Bronchial epithelial cell (primary cell): ENCODE data around the gene AOPEP. TPM values are rescaled to one million over a fixed set of nuclear protein-coding genes. Genes with fewer than 3 reads are reported as not detected.
"Not testable (repeated sequence)": the region's sequence is repeated elsewhere in the genome, so short reads cannot be mapped to it uniquely, and the experiment has no call there.

Experiments
- DNase-seq: peaks from one replicate; pipeline ENCODE4 v3.0.0-alpha.2; 2010; ENCODE audit warnings: low read depth
- FAIRE-seq: peaks from 2 replicates; lab custom pipeline; 2011; peaks lifted over from hg19 to GRCh38; lab: Jason Lieb, UNC
- H3K27me3 ChIP-seq: 2 replicates; pipeline ENCODE4 v1.5.1; 2011; ENCODE audit warnings: low read length; ENCODE audit not compliant: control insufficient read depth, insufficient read depth
- H3K36me3 ChIP-seq: 2 replicates; pipeline ENCODE4 v1.5.1; 2011; ENCODE audit warnings: low read length; ENCODE audit not compliant: control insufficient read depth, insufficient read depth
- H3K4me3 ChIP-seq: 2 replicates; pipeline ENCODE4 v1.5.1; 2011; ENCODE audit warnings: mild to moderate bottlenecking, low read depth, low read length, control low read depth
- CTCF ChIP-seq: IDR thresholded peaks from 2 replicates; pipeline ENCODE4 v1.5.1; 2011; ENCODE audit warnings: mild to moderate bottlenecking, moderate library complexity, low read length, control low read depth, inconsistent platforms; ENCODE audit not compliant: insufficient read depth, severe bottlenecking
- total RNA-seq: library from RNA; depleted of rRNA; stranded (reverse); fragments of >200 nt; gene quantifications from 2 replicates; pipeline ENCODE4 v1.2.1, GENCODE V29; 2014

Gene AOPEP
- total RNA-seq, 1 donor from 2014 or later, result 91.1 TPM

DNA sequence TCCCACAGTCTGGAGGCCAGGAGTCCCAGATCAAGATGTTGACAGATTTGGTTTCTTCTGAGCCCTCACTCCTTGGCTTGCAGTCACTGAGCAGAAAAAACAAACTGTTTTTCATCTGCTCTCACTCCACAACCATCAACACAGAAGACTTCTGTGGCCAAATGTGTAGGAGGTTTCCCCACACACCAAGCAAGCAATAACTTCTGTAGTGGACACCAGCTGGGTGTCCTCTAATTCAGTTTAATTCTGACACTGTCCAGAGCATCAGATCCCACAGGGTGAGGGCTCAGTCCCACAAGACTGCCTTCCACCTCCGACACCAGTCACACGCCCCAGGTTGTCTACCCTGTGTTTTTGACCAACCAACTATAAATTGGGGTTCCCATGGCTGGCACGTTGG is 209.9 kb downstream of the AOPEP start:
- no peak for DNase-seq

GRCh38 chr9:94937214-94937903 is 210.9 kb downstream of the AOPEP start:
- H3K36me3 ChIP-seq, result no peaks in the 10 kb centered on the region
- FAIRE-seq (no peak), DNase-seq (peak; percentile 94)
- no peak for TF ChIP-seq CTCF
- H3K4me3 ChIP-seq, result no peak overlapping the region
- no peaks in the 10 kb centered on the region for H3K27me3 ChIP-seq

More for the DNA sequence above, 209.9 kb downstream of the AOPEP start:
- Histone ChIP-seq H3K36me3 (no peaks in the 10 kb centered on the region), H3K4me3 (no peak overlapping the region), H3K27me3 (no peaks in the 10 kb centered on the region)
- no peak for TF ChIP-seq CTCF
- no peak for FAIRE-seq

DNA sequence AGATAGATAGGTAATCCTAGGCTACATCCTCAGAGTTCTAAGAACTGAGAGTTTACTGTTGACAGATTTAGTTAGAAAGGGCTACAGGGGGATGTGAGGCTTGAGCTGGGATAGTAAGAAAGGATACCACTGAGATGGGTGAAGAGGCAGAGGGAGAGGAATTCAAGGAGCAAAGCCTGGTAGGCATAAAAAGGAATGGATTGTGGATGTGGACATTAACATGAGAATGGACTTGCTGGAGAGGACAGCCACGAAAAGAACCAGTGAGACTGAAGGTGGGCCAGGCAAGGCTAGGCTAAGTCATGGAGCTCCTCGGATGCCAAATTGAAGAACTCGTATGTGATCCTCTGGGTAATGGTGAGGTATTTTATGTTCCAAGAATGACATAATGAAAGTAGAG is 211.9 kb downstream of the AOPEP start:
- Histone ChIP-seq H3K27me3 (no peaks in the 10 kb centered on the region), H3K36me3 (no peaks in the 10 kb centered on the region), H3K4me3 (no peak overlapping the region)
- DNase-seq, result no peak
- no peak for FAIRE-seq
- no peak for TF ChIP-seq CTCF

DNA sequence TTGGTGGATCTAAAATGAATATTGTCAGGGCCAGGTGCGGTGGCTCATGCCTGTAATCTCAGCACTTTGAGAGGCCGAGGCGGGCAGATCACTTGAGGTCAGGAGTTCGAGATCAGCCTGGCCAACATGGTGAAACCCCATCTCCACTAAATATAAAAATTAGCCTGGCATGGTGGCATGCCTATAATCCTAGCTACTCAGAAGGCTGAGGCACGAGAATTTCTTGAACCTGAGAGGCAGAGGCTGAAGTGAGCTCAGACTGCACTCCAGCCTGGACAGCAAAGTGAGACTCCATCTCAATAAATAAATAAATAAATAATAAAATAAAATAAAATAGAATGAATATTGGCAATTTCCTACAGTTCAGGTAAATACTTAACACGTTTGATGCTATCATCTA is 213.8 kb downstream of the AOPEP start:
- H3K27me3 ChIP-seq, H3K4me3 ChIP-seq, FAIRE-seq, H3K36me3 ChIP-seq, DNase-seq: not testable (repeated sequence)

DNA sequence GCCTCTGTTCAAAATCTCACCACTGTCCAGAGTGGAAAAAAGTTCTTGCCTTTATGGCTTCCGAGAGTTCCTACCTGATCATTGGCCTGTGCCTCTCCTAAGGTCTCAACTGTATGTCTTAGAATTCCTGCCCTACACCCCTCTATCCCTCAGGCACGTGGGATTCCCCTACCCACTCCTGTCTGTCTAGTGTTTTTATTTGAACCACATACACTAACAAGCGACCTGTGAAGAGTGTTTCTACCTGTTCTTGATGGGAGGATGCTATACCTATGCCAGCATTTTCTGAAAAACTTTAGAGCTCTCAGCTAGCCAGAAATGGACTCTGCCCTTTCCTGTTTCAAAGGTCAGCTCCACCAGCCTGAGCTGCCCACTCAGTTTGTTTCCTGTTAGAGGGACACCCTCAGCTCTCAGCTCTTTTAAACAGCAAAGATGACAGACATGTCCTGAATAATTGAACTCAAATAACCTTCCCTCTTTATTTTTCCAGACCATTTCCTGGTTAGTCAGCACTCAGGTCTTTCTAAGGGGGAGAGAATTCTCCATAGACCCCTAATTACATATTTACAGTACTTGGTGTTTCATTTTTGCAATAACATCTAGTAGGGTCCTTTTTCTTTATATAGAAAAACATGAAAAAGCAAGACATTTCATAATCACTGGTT is 214.8 kb downstream of the AOPEP start:
- H3K27me3 ChIP-seq, result no peaks in the 10 kb centered on the region
- H3K36me3 ChIP-seq, result no peaks in the 10 kb centered on the region
- no peak for TF ChIP-seq CTCF
- no peak for FAIRE-seq
- DNase-seq, result no peak
- no peak overlapping the region for H3K4me3 ChIP-seq

GRCh38 chr9:94944626-94945025 is 218.1 kb downstream of the AOPEP start:
- TF ChIP-seq CTCF, result no peak
- no peaks in the 10 kb centered on the region for H3K27me3 ChIP-seq
- FAIRE-seq, result no peak
- H3K4me3 ChIP-seq, result no peak overlapping the region
- peak; percentile 59 for DNase-seq
- H3K36me3 ChIP-seq, result no peaks in the 10 kb centered on the region
